ENCODE results near the gene ANXA8L1. TPM values are rescaled to one million over a fixed set of nuclear protein-coding genes. Genes with fewer than 3 reads are reported as not detected.
"Not testable (repeated sequence)": the region's sequence is repeated elsewhere in the genome, so short reads cannot be mapped to it uniquely, and the experiment has no call there.

The ANXA8L1 gene
- total and polyA plus RNA-seq, 3 experiments from 2014 or later, result not detected

GRCh38 chr10:46367209-46367608 lies 8.4 kb upstream of the ANXA8L1 start:
- H3K27ac ChIP-seq (ENCODE audit: low read depth, low read length); H3K27me3 ChIP-seq (ENCODE audit: insufficient read depth, low read length, poor library complexity, severe bottlenecking); H3K36me3 ChIP-seq (ENCODE audit: insufficient read depth, low read length); H3K9me3 Mint-ChIP-seq; H3K4me1 Mint-ChIP-seq; H3K9me3 ChIP-seq (ENCODE audit: low read length); H3K27me3 Mint-ChIP-seq; H3K36me3 Mint-ChIP-seq; H3K4me3 Mint-ChIP-seq; DNase-seq; H3K27ac Mint-ChIP-seq; H3K4me1 ChIP-seq (ENCODE audit: insufficient read depth, low read length); CTCF ChIA-PET; POLR2A ChIA-PET; H3K4me3 ChIP-seq (ENCODE audit: low read length): not testable (repeated sequence)

GRCh38 chr10:46367666-46368240 lies 7.8 kb upstream of the ANXA8L1 start:
- H3K36me3 Mint-ChIP-seq; H3K4me1 ChIP-seq (ENCODE audit: insufficient read depth, low read length); H3K9me3 ChIP-seq (ENCODE audit: low read length); DNase-seq; H3K4me3 ChIP-seq (ENCODE audit: low read length); H3K9me3 Mint-ChIP-seq; H3K36me3 ChIP-seq (ENCODE audit: insufficient read depth, low read length); H3K27ac Mint-ChIP-seq; H3K27me3 ChIP-seq (ENCODE audit: insufficient read depth, low read length, poor library complexity, severe bottlenecking); H3K4me1 Mint-ChIP-seq; CTCF ChIA-PET; POLR2A ChIA-PET; H3K4me3 Mint-ChIP-seq; H3K27me3 Mint-ChIP-seq; H3K27ac ChIP-seq (ENCODE audit: low read depth, low read length): not testable (repeated sequence)

GRCh38 chr10:46368956-46369355 lies 6.6 kb upstream of the ANXA8L1 start:
- H3K9me3 Mint-ChIP-seq; H3K27ac Mint-ChIP-seq; CTCF ChIA-PET; H3K4me3 ChIP-seq (ENCODE audit: low read length); DNase-seq; H3K9me3 ChIP-seq (ENCODE audit: low read length); H3K27me3 ChIP-seq (ENCODE audit: insufficient read depth, low read length, poor library complexity, severe bottlenecking); H3K27me3 Mint-ChIP-seq; H3K4me1 Mint-ChIP-seq; H3K36me3 ChIP-seq (ENCODE audit: insufficient read depth, low read length); H3K4me3 Mint-ChIP-seq; H3K27ac ChIP-seq (ENCODE audit: low read depth, low read length); H3K36me3 Mint-ChIP-seq; POLR2A ChIA-PET; H3K4me1 ChIP-seq (ENCODE audit: insufficient read depth, low read length): not testable (repeated sequence)

- H3K27ac Mint-ChIP-seq; H3K27ac ChIP-seq (ENCODE audit: low read depth, low read length): not testable (repeated sequence)
Observed at GRCh38 chr10:46374410-46374809, 1.2 kb upstream of the ANXA8L1 start.

GRCh38 chr10:46377022-46377421 lies 1.4 kb downstream of the ANXA8L1 start:
- H3K27me3 Mint-ChIP-seq; H3K4me1 ChIP-seq (ENCODE audit: insufficient read depth, low read length); H3K36me3 ChIP-seq (ENCODE audit: insufficient read depth, low read length); H3K9me3 ChIP-seq (ENCODE audit: low read length); H3K27ac Mint-ChIP-seq; DNase-seq; CTCF ChIA-PET; H3K4me3 Mint-ChIP-seq; H3K36me3 Mint-ChIP-seq; H3K27me3 ChIP-seq (ENCODE audit: insufficient read depth, low read length, poor library complexity, severe bottlenecking); H3K4me1 Mint-ChIP-seq; H3K9me3 Mint-ChIP-seq; H3K4me3 ChIP-seq (ENCODE audit: low read length); H3K27ac ChIP-seq (ENCODE audit: low read depth, low read length); POLR2A ChIA-PET: not testable (repeated sequence)

More at GRCh38 chr10:46374410-46374809, 1.2 kb upstream of the ANXA8L1 start:
- H3K9me3 Mint-ChIP-seq; H3K27me3 Mint-ChIP-seq; POLR2A ChIA-PET; H3K4me3 ChIP-seq (ENCODE audit: low read length); H3K4me1 ChIP-seq (ENCODE audit: insufficient read depth, low read length); H3K4me1 Mint-ChIP-seq; H3K4me3 Mint-ChIP-seq; DNase-seq; H3K36me3 Mint-ChIP-seq; H3K9me3 ChIP-seq (ENCODE audit: low read length); H3K36me3 ChIP-seq (ENCODE audit: insufficient read depth, low read length); CTCF ChIA-PET; H3K27me3 ChIP-seq (ENCODE audit: insufficient read depth, low read length, poor library complexity, severe bottlenecking): not testable (repeated sequence)

- H3K36me3 ChIP-seq (ENCODE audit: insufficient read depth, low read length); H3K27ac ChIP-seq (ENCODE audit: low read depth, low read length); H3K9me3 Mint-ChIP-seq; H3K4me1 ChIP-seq (ENCODE audit: insufficient read depth, low read length); H3K4me3 Mint-ChIP-seq; H3K4me3 ChIP-seq (ENCODE audit: low read length); H3K27ac Mint-ChIP-seq; H3K9me3 ChIP-seq (ENCODE audit: low read length); CTCF ChIA-PET; DNase-seq; H3K27me3 Mint-ChIP-seq; POLR2A ChIA-PET; H3K4me1 Mint-ChIP-seq; H3K36me3 Mint-ChIP-seq; H3K27me3 ChIP-seq (ENCODE audit: insufficient read depth, low read length, poor library complexity, severe bottlenecking): not testable (repeated sequence)
Observed at GRCh38 chr10:46377651-46378050, 2.1 kb downstream of the ANXA8L1 start.

- H3K36me3 Mint-ChIP-seq, result not testable (repeated sequence)
Observed at GRCh38 chr10:46378108-46378507, 2.5 kb downstream of the ANXA8L1 start.

GRCh38 chr10:46379233-46379848 lies 3.8 kb downstream of the ANXA8L1 start:
- H3K4me1 Mint-ChIP-seq; DNase-seq; H3K27ac ChIP-seq (ENCODE audit: low read depth, low read length); CTCF ChIA-PET; H3K4me1 ChIP-seq (ENCODE audit: insufficient read depth, low read length); H3K4me3 Mint-ChIP-seq; H3K27ac Mint-ChIP-seq; POLR2A ChIA-PET; H3K9me3 Mint-ChIP-seq; H3K27me3 ChIP-seq (ENCODE audit: insufficient read depth, low read length, poor library complexity, severe bottlenecking); H3K36me3 ChIP-seq (ENCODE audit: insufficient read depth, low read length); H3K9me3 ChIP-seq (ENCODE audit: low read length); H3K27me3 Mint-ChIP-seq; H3K36me3 Mint-ChIP-seq; H3K4me3 ChIP-seq (ENCODE audit: low read length): not testable (repeated sequence)

More at GRCh38 chr10:46378108-46378507, 2.5 kb downstream of the ANXA8L1 start:
- H3K27ac ChIP-seq (ENCODE audit: low read depth, low read length); H3K4me3 ChIP-seq (ENCODE audit: low read length); H3K9me3 Mint-ChIP-seq; H3K27me3 Mint-ChIP-seq; H3K36me3 ChIP-seq (ENCODE audit: insufficient read depth, low read length); H3K4me3 Mint-ChIP-seq; DNase-seq; H3K27ac Mint-ChIP-seq; H3K27me3 ChIP-seq (ENCODE audit: insufficient read depth, low read length, poor library complexity, severe bottlenecking); H3K4me1 Mint-ChIP-seq; H3K4me1 ChIP-seq (ENCODE audit: insufficient read depth, low read length); H3K9me3 ChIP-seq (ENCODE audit: low read length); CTCF ChIA-PET; POLR2A ChIA-PET: not testable (repeated sequence)

GRCh38 chr10:46385858-46386257 lies 10.3 kb downstream of the ANXA8L1 start:
- POLR2A ChIA-PET; DNase-seq; H3K27ac ChIP-seq (ENCODE audit: low read depth, low read length); H3K4me3 ChIP-seq (ENCODE audit: low read length); H3K36me3 Mint-ChIP-seq; H3K27ac Mint-ChIP-seq; H3K27me3 ChIP-seq (ENCODE audit: insufficient read depth, low read length, poor library complexity, severe bottlenecking); H3K4me1 ChIP-seq (ENCODE audit: insufficient read depth, low read length); H3K9me3 ChIP-seq (ENCODE audit: low read length); H3K4me3 Mint-ChIP-seq; H3K27me3 Mint-ChIP-seq; H3K4me1 Mint-ChIP-seq; H3K36me3 ChIP-seq (ENCODE audit: insufficient read depth, low read length); CTCF ChIA-PET; H3K9me3 Mint-ChIP-seq: not testable (repeated sequence)
